Stimulated activated CD8-positive, alpha-beta memory T cell treated with anti-CD3 and anti-CD28 coated beads, Interleukin-12 subunit alpha, Interleukin-12 subunit beta, amount 100 ng/mL, for 24 hours (primary cell): ENCODE measurements around the gene WNT9B.

Experiments
- DNase-seq: peaks from one replicate; pipeline ENCODE4 v3.0.0-alpha.2; 2020; ENCODE audit errors: extremely low read depth

The WNT9B gene

DNA sequence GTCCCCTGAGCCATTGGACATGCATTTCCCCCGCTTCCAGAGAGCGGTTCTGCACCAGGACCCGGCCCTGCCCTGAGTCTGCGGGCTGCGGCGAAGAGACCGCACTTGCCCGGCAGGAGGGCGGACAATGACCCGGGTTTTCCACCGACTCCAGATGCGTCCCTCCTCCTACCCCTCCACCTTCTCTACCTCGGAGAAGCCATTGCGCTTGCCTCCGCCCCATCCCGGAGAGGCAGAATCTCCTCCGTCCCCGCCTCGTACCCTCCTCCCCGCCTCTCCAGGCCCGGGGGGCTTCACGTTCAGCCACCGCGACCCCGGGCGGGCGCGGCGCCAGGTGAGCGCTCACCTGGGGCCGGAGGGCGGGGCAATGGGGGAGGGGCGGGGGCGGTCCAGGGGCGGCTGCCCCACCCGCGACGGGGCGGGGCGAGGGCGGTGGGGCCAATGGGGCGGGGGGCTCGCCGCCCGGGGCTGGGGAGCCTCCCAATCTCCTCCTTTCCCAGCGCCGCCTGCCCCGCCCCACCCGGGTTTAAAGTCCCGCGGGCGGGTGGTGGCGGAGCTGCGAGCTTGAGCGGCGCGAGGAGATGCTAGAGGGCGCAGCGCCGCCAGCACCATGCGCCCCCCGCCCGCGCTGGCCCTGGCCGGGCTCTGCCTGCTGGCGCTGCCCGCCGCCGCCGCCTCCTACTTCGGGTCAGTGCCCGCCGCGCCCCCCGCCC is at the start of gene WNT9B:
Gene WNT9B (plus strand): TSS at position 555 of the 713 bp plus-strand sequence. CDS start 56 bp downstream, at position 611.
- DNase-seq: no peak

DNA sequence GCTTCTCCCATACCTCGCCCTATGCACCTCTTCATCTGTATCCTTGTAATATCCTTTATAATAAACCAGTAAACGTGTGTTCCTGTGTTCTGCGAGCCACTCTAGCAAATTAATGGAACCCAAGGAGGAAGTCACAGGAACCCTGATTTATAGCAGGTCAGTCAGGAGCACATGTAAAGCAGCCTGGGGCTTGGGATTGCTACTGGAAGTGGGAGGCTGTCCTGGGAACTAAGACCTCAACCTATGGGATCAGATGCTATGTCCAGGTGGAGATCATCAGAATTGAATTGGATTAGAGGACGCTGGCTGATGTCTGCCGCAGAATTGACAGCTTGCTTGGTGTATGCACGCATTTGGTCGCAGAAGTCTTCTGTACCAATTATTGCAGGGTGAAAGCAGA is 48.6 kb upstream of the WNT9B start:
- no peak for DNase-seq

- DNase-seq: no peak
These were observed 47.8 kb upstream of the WNT9B start for GRCh38 chr17:46803544-46803943.

GRCh38 chr17:46805771-46806170 is 45.6 kb upstream of the WNT9B start:
- DNase-seq: no peak

DNA sequence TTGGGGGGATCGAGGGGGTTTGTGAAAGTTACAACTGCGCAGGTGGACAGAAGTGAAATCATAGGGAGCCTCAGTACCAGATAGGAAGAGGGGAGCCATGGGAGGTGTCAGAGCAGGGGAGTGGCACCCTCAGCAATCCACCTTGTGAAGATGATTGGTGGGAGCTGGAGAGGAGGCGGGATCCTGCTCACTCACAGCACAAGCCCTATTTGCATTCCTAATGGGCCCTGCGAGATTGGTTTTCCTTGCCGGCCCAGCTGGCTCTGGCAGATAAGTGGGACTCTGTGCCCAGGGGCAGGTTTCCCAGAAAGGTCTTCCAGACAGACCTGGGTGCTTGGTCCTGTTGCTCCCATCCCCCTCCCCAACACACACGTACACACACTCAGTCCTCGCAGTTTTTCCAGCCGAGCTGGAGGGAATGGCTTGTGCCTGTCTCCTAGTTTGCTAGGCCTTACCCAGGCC is 42.2 kb upstream of the WNT9B start:
- no peak for DNase-seq

DNA sequence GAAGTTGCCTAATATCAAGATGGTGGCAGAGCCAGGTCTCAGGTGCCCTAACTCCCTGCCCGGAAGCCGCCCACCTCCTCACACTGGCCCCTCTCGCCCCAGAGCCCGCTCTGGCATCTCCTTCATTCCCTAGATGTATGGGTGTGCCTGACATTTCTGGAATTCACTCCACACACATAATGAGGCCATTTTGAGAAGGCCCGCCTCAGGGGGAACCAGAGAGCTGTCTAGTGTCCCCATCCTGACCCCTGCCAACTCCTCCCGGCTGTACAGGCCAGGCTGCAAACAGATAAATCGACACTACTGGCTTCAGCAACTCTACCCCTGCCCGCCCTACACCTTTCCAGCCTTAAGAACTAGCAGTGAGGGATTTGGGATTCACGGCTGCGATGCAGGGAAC is 40.5 kb upstream of the WNT9B start:
- no peak for DNase-seq

- DNase-seq: no peak
These were observed 39.3 kb upstream of the WNT9B start for GRCh38 chr17:46811978-46812583.

GRCh38 chr17:46812624-46813318 is 38.6 kb upstream of the WNT9B start:
- no peak for DNase-seq

GRCh38 chr17:46813920-46814319 is 37.5 kb upstream of the WNT9B start:
- DNase-seq: no peak

DNA sequence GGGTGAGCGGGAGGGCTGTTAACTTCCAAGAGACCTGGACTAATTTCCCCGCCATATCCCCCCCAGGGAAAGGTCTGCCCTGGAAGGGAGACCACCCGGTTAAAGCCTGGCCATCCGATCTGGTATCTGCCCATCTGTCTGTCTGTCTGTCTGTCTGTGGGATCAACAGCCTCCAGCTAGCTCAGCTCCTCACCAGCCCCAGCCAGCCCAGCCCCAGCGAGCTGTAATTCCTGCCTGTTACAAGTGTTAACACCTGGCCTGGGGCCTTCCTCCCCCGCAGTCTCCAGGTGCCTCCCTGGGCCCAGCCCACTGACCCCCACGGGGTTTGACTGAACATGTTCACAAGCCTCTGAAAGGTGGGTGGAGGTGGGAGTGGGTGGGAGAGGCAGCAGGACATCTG is 36.9 kb upstream of the WNT9B start:
- no peak for DNase-seq

DNA sequence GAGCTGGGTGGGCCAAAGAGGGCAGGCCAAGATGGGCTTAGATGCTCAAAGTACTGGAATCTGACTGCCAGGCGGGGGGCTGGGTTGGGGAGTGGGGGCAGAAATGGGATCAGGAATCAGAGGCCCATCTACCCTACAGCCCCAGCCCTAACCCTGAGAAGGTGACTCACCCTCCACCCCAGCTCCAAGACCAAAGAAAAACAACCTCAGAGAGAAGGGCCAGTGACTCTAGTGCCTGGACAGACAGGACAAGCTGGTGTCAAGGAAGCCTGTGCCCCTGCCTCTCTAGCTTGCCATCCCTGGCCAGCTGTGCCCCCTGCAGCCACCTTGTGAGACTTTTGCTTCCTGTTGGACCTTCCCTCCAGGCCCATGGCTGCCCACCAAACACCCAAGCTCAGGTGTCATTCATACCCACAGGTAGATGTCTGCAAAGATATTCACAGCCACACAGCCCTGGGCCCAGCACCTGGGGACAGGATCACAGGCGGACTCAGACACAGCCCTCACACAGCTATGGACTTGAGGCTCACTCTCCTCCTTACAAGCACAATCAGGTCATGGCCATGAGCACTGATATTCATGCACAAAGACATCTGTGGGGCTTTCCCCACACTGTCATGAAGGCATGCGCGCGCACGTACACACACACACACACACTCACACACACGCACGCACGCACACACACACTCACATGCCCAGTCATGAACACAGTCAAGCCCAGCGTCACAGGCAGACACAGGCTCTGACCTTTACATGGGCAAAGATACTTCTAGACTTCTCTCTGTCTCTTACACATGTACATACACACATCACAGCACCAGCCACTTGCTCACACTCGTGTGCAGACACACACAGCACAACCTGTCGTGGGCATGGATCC is 35.7 kb upstream of the WNT9B start:
- no peak for DNase-seq

GRCh38 chr17:46817151-46817900 is 34.1 kb upstream of the WNT9B start:
- DNase-seq: no peak

GRCh38 chr17:46817901-46818209 is 33.5 kb upstream of the WNT9B start:
- DNase-seq: no peak

DNA sequence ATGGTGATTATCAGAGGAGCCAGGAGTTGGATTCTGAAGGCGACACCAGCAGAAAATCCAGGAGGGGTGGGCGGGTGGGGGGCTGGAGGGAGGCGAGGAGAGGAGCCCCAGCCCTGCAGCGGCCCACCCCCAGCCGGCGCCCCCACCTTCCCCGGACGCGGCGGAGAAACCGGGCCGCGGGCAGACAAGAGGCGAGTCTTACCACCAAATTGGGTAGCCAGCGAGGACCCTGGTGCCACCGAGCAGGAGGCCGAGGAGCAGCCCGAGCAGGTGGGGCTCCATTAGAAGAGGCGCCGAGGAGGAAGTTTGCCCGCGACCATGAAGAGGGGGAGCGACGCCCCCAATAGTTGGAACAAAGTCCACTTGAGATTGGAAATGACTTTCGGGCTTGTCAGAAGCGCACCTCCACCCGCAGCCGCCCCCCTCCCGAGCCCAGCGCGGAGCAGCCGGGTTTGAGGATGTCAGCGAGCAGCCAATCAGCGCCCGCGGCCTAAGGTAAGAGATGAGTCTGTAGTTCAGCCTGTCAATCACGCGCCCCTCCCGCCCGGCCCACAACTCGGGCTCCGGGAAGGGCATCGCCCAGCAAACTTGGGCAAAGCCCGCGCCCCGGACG is 33.0 kb upstream of the WNT9B start, which contains the start of gene WNT3:
Gene WNT3 (minus strand): TSS at position 377 of the 613 bp plus-strand sequence. CDS start 95 bp downstream, at position 282.
- no peak for DNase-seq

DNA sequence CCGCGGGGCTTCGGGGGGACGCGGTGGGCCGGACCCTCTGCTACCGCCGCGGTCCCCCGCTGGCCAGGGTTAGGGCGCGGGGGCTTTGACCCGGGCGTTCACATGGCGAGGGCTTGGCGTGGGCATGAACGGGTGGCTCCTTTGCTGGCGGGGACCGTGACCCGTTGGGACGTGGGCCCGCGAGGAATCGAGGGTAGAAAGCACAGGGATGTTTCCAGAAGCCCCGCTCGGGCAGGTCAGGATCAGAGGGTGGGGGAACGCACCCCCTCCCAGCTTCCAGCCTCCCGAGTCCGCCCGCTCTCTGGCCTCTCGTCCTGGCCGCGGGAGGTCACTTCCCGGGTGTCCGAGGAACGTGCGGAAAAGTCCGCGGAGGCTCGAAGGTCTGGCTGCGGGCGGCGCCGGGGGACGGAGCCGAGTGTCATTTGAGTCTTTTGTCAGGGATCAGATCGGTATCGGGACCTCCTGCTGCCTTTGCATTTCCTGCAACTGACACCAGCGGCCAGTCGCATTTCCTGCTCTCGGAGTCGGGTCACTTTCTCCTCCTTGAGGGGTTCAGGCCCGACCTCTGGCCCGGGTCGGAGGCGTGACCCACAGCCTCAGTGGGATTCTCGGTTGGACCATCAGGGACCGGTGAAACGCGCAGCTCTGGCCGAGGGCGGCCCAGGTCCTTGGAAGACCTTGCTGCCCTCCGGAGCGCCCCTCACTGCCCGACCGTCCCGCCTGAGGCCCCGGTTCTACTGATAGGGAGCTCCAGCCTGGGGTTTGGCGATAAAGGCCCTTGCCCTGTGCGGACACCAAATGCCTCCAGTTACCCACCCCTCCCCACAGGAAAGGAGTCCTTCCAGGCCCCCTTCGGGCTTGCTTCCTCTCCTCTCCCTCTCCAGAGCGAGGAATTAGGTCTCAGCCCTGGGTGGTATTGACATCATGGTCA is 32.2 kb upstream of the WNT9B start:
- DNase-seq: no peak

- no peak for DNase-seq
These were observed 31.5 kb upstream of the WNT9B start for GRCh38 chr17:46819906-46820351.

DNA sequence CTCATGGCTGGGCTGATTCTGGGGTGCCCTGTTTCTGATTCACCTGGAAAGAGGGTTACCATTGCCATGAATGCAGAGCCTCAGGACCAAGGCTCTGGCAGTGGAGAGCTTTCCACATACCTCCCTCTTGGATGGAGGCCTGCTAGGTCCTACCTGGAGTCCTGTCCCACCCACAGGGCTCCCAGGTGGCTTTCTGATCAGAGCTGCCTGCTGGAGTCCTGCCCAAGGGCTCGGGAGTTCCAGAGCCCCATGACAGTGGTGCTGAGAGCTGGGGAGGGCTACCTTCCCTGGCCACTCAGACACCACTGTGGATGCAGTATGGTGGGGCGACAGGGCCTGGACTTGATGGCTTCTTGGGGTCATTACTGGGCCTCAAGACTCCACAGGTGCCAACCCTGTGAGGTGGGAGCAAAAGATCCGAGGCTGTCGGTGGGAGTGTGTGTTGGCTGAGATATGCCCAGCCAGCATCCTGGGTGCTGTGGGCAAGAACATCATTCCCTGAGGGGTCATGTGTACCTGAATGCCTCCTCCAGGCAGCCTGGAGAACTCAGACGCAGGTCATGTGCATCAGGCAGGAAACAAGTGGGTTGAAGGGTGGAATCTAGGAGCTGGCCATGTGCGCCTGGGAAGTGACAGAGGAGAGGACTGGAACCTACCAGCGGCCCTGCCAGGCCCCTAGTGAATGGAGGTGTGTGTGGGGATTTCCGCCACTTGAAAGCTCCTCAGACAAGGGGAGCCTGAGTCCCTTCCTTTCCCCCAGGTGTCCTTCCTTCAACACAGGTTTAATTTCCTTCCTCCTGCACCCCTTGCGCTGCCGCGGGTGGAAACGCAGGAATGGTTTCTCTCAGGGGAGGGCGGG is 30.6 kb upstream of the WNT9B start:
- DNase-seq: no peak

DNA sequence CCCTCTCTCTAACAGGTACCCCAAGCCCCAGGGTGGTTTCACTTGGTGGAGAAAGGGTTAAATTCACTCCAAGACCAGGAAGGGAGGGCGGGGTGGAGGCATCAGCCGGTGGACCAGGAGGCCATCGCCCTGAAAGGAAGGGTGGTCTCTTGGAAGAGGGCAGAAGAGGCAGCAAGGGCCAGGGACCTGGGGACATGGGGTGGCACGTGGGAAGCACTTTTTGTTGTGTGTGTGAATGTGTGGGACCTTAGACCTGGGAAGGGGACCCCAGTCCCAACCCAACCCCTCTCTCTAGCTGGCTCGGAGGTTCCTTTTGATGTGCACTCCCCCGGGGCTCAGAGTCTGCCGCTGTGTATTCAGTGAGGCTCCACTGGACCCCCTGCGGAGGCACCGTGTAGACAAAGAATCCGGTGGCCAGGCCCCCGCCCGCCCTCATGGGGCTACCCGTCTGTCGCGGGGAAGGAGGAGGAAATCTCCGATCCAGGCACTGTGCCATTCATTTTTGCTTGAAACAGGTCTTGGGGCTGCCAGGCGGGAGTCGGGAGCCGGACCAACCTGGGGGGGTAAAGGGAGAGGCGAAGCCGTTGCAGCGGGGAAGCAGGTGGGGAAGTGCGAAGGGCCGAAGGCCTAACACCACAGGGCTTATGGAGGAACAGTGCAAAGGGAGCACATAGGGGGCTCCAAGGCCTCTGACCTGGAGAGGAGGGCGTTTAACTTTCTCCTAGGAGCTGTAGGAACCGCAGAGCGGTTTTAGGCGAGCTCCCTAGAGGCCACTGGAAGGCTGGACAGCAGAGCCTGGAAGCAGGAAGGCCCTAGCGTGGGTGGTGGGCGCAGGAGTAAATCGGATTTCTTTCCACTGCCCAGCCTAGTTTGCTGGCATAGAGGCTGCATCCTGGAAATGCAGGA is 29.6 kb upstream of the WNT9B start:
- DNase-seq: no peak
